GM12878 (cell line): ENCODE results near the gene THRB. TPM values are rescaled to one million over a fixed set of nuclear protein-coding genes. Genes with fewer than 3 reads are reported as not detected.

Source experiments
- ETV6 ChIP-seq, 2 experiments: fragments of 450-650 bp in 1 of 2; IDR thresholded peaks in 1 of 2; conservative IDR thresholded peaks in 1 of 2; 2 replicates each; pipeline ENCODE4 v1.6.1; 2014; ENCODE audit warnings: antibody characterized with exemption in 1 of 2, borderline replicate concordance in 1 of 2, low read depth in 1 of 2, mild to moderate bottlenecking in 1 of 2, moderate library complexity in 1 of 2
- FOXM1 ChIP-seq: IDR thresholded peaks from 2 replicates; pipeline ENCODE4 v1.6.1; 2012; ENCODE audit warnings: low read depth, mild to moderate bottlenecking, inconsistent platforms, low read length, moderate library complexity
- PAX8 ChIP-seq: fragments of 450-650 bp; IDR thresholded peaks from 2 replicates; pipeline ENCODE4 v1.6.1; 2017; ENCODE audit warnings: mild to moderate bottlenecking, moderate library complexity
- SUPT20H ChIP-seq: IDR thresholded peaks from 2 replicates; pipeline ENCODE4 v1.6.1; 2011; ENCODE audit warnings: low read depth, mild to moderate bottlenecking, low read length, moderate library complexity, borderline replicate concordance; ENCODE audit not compliant: control insufficient read depth
- polyA plus RNA-seq, 11 experiments: library from polyadenylated mRNA; depleted of rRNA in 4 of 11; unstranded in 6 of 11; stranded (reverse) in 5 of 11; fragments of >200 nt; fragmentation: Nextera tagmentation in 4 of 11; fragmentation: Illumina TruSeq in 1 of 11; extraction: Ambion mirVana in 4 of 11; extraction: Trizol in 1 of 11; gene quantifications; 1 replicate in 1 of 11; 2 replicates in 10 of 11; pipeline versions ENCODE4 v1.2.1 to v1.2.3, GENCODE V29; 2011 to 2016; ENCODE audit warnings: inconsistent platforms in 2 of 11, missing spikeins in 2 of 11, low read depth in 1 of 11
- total RNA-seq, 4 experiments: library from RNA; depleted of rRNA in 3 of 4; stranded (reverse); fragments of >200 nt in 3 of 4; fragmentation: Illumina TruSeq in 1 of 4; extraction: Trizol in 1 of 4; gene quantifications; 2 replicates each; pipeline versions ENCODE4 v1.2.1 to v1.2.3, GENCODE V29; 2013 to 2021
- TF ChIP-seq, protein P1 (sequence below), 3 experiments: IDR thresholded peaks in 2 of 3; conservative IDR thresholded peaks in 1 of 3; 2 replicates each; pipeline ENCODE4 v1.5.1; 2011; ENCODE audit warnings: low read depth in 3 of 3, low read length in 3 of 3, mild to moderate bottlenecking in 3 of 3, control low read depth in 2 of 3, moderate library complexity in 2 of 3, inconsistent platforms in 1 of 3, mixed read lengths in 1 of 3; ENCODE audit not compliant: control insufficient read depth in 2 of 3, insufficient read depth in 1 of 3; ENCODE audit errors: extremely low read depth in 1 of 3
- TF ChIP-seq, protein P2 (sequence below): IDR thresholded peaks from 2 replicates; pipeline ENCODE4 v1.6.1; 2011; ENCODE audit warnings: low read depth, mild to moderate bottlenecking, low read length, moderate library complexity, borderline replicate concordance; ENCODE audit errors: extremely low read depth
- TF ChIP-seq, protein P3 (sequence below): IDR thresholded peaks from 2 replicates; pipeline ENCODE4 v1.6.1; 2012; ENCODE audit warnings: mild to moderate bottlenecking, low read depth, low read length

THRB gene
- total and polyA plus RNA-seq, 10 of the 15 experiments (the other 5 are each of a cell fraction or from before 2014, with no cell fraction given): 0.05 TPM; not detected in 9

DNA sequence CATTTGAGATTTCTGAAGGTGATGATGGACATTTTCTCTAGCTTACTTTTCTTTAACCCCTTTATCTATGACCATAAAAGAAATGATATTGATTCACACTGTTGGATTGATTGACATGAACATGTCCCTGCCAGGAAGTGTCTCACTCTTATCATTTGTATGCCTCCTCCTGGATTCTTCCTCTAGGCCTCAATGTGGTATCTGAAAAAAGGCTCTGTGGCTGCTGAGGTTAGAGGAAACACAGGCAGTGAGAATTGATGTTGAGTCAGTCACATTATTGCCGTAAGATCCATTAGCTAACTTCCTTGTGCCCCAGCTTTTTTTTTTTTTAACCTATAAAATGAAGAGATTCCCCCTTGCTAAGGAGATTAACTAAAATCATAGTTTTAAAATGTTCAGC is 8.0 kb upstream of the THRB start (continued):
- TF ChIP-seq, protein P1, sequence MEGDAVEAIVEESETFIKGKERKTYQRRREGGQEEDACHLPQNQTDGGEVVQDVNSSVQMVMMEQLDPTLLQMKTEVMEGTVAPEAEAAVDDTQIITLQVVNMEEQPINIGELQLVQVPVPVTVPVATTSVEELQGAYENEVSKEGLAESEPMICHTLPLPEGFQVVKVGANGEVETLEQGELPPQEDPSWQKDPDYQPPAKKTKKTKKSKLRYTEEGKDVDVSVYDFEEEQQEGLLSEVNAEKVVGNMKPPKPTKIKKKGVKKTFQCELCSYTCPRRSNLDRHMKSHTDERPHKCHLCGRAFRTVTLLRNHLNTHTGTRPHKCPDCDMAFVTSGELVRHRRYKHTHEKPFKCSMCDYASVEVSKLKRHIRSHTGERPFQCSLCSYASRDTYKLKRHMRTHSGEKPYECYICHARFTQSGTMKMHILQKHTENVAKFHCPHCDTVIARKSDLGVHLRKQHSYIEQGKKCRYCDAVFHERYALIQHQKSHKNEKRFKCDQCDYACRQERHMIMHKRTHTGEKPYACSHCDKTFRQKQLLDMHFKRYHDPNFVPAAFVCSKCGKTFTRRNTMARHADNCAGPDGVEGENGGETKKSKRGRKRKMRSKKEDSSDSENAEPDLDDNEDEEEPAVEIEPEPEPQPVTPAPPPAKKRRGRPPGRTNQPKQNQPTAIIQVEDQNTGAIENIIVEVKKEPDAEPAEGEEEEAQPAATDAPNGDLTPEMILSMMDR (IDR thresholded peaks at IDR 0.05 in 2 of 3, conservative IDR thresholded peaks at IDR 0.05 in 1 of 3; ENCODE audit: control insufficient read depth in 2 of 3, extremely low read depth in 1 of 3, insufficient read depth in 1 of 3, low read depth in 3 of 3, low read length in 3 of 3): no peak
- TF ChIP-seq ETV6 (conservative IDR thresholded peaks at IDR 0.05 in 1 of 2, IDR thresholded peaks at IDR 0.05 in 1 of 2; ENCODE audit: borderline replicate concordance in 1 of 2, low read depth in 1 of 2) (no peak), PAX8 (no peak), SUPT20H (no peak), FOXM1 (no peak)
- TF ChIP-seq, protein P2, sequence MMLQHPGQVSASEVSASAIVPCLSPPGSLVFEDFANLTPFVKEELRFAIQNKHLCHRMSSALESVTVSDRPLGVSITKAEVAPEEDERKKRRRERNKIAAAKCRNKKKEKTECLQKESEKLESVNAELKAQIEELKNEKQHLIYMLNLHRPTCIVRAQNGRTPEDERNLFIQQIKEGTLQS: no peak
- TF ChIP-seq, protein P3, sequence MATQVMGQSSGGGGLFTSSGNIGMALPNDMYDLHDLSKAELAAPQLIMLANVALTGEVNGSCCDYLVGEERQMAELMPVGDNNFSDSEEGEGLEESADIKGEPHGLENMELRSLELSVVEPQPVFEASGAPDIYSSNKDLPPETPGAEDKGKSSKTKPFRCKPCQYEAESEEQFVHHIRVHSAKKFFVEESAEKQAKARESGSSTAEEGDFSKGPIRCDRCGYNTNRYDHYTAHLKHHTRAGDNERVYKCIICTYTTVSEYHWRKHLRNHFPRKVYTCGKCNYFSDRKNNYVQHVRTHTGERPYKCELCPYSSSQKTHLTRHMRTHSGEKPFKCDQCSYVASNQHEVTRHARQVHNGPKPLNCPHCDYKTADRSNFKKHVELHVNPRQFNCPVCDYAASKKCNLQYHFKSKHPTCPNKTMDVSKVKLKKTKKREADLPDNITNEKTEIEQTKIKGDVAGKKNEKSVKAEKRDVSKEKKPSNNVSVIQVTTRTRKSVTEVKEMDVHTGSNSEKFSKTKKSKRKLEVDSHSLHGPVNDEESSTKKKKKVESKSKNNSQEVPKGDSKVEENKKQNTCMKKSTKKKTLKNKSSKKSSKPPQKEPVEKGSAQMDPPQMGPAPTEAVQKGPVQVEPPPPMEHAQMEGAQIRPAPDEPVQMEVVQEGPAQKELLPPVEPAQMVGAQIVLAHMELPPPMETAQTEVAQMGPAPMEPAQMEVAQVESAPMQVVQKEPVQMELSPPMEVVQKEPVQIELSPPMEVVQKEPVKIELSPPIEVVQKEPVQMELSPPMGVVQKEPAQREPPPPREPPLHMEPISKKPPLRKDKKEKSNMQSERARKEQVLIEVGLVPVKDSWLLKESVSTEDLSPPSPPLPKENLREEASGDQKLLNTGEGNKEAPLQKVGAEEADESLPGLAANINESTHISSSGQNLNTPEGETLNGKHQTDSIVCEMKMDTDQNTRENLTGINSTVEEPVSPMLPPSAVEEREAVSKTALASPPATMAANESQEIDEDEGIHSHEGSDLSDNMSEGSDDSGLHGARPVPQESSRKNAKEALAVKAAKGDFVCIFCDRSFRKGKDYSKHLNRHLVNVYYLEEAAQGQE: no peak
